Urinary bladder (tissue), 4 donors: ENCODE results near the gene RAMACL. TPM values are rescaled to one million over a fixed set of nuclear protein-coding genes. Genes with fewer than 3 reads are reported as not detected.
A peak's percentile ranks its signal among the peaks of the same experiment; 100 is the strongest.
"Not testable (repeated sequence)": the region's sequence is repeated elsewhere in the genome, so short reads cannot be mapped to it uniquely, and the experiment has no call there.

Experiments used
- DNase-seq: peaks from one replicate; pipeline ENCODE4 v3.0.0-alpha.2; 2015; ENCODE audit errors: extremely low spot score
- H3K27ac ChIP-seq: one replicate; pipeline ENCODE4 v1.5.1; 2013; ENCODE audit warnings: low read depth, mild to moderate bottlenecking, moderate library complexity
- H3K36me3 ChIP-seq: one replicate; pipeline ENCODE4 v1.6.1; 2013; ENCODE audit warnings: mild to moderate bottlenecking, moderate library complexity; ENCODE audit not compliant: insufficient read depth
- H3K4me1 ChIP-seq: one replicate; pipeline ENCODE4 v1.6.1; 2013; ENCODE audit warnings: mild to moderate bottlenecking, moderate library complexity; ENCODE audit not compliant: insufficient read depth
- H3K4me3 ChIP-seq: one replicate; pipeline ENCODE4 v1.5.1; 2013; ENCODE audit warnings: low read depth, low read length
- WGBS: extraction: QIAGEN DNeasy Blood & Tissue Kit; methylation state at CpG from one replicate; pipeline ENCODE4 v1.1.7; 2013; 5-methylcytosine and 5-hydroxymethylcytosine counted together
- polyA plus RNA-seq: library from polyadenylated mRNA; stranded (reverse); fragments of 200-250 nt; gene quantifications from one replicate; pipeline ENCODE4 v1.2.3, GENCODE V29; 2013
- total RNA-seq: library from RNA; depleted of rRNA; stranded (reverse); fragments of >200 nt; gene quantifications from one replicate; pipeline ENCODE4 v1.2.3, GENCODE V29; 2014
- donor health status: healthy with polysubstance abuse.
- donor health status: healthy.

The RAMACL gene
- total and polyA plus RNA-seq, 2 donors = 0.37 to 6.0 TPM

DNA sequence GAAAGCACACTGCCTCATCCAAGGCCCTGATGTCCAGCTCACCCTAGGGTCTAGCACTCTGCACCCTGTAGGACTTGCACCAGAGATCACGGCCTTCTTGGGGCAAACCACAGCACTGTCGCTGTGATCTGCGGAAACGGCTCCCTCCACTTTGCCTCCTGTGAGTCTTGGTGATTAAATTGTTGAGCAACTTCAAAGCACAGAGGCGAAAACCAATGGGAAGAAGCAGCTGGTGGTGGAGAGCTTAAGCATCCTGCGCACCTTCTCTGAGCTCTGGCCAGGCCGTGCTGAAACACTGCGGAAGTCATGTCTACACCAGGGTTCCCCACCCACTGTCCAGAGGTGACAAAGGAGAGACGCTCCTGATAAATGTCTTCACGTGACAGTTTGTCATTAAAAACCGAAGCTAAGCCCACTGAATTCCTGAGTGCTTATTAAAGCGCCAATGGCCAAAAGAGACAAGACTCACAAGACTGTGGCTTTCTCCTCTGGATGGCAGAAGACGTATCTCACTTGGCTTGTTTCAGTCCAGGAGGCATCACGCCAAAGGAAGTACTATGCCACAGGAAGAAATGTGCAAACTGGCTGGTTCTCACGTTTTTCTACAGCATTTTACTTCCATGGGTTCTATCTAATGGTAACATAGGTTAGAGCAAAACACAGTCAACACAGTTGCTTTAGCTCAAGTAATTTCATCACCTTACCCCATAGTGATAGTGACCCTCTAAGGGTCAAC, 3.1 kb downstream of the RAMACL start:
- H3K4me3 ChIP-seq = no peak overlapping the region
- DNase-seq = no peak
- no peaks in the 10 kb centered on the region for H3K4me1 ChIP-seq
- no peak overlapping the region for H3K27ac ChIP-seq
- WGBS = 91% methylated on average over 15 of the region's 15 CpGs
- H3K36me3 ChIP-seq = no peaks in the 10 kb centered on the region

DNA sequence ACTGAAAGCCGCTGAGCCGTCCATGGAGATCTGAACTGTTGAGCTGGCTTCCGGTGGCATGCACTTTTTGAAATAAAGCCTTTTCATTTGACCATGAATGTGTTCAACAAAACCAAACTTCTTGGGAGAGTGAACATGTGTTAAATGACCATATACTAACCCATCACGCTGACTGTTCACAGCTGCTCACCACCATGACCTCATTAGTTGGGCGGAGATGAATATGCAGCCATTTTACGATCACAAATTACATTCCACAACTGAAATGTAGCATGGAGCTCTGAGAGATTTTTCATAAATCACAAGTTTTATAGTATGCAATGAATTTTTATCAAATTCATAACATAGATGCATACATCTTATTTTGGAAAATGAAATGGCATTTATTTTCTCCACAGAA, 4.2 kb downstream of the RAMACL start:
- no peaks in the 10 kb centered on the region for H3K36me3 ChIP-seq
- H3K4me3 ChIP-seq = no peak overlapping the region
- 68% methylated on average over 6 of the region's 6 CpGs for WGBS
- peak; percentile 66 for DNase-seq
- H3K27ac ChIP-seq = no peak overlapping the region
- no peaks in the 10 kb centered on the region for H3K4me1 ChIP-seq

GRCh38 chr6:166581801-166582200, 4.7 kb downstream of the RAMACL start:
- not testable (repeated sequence) for DNase-seq, H3K4me1 ChIP-seq, H3K4me3 ChIP-seq, H3K27ac ChIP-seq, H3K36me3 ChIP-seq
- 98% methylated on average over 8 of the region's 8 CpGs for WGBS

GRCh38 chr6:166581091-166581511, 5.4 kb downstream of the RAMACL start:
- 93% methylated on average over 11 of the region's 11 CpGs for WGBS
- DNase-seq = no peak
- no peaks in the 10 kb centered on the region for H3K36me3 ChIP-seq
- no peak overlapping the region for H3K27ac ChIP-seq
- H3K4me3 ChIP-seq = no peak overlapping the region
- no peaks in the 10 kb centered on the region for H3K4me1 ChIP-seq

DNA sequence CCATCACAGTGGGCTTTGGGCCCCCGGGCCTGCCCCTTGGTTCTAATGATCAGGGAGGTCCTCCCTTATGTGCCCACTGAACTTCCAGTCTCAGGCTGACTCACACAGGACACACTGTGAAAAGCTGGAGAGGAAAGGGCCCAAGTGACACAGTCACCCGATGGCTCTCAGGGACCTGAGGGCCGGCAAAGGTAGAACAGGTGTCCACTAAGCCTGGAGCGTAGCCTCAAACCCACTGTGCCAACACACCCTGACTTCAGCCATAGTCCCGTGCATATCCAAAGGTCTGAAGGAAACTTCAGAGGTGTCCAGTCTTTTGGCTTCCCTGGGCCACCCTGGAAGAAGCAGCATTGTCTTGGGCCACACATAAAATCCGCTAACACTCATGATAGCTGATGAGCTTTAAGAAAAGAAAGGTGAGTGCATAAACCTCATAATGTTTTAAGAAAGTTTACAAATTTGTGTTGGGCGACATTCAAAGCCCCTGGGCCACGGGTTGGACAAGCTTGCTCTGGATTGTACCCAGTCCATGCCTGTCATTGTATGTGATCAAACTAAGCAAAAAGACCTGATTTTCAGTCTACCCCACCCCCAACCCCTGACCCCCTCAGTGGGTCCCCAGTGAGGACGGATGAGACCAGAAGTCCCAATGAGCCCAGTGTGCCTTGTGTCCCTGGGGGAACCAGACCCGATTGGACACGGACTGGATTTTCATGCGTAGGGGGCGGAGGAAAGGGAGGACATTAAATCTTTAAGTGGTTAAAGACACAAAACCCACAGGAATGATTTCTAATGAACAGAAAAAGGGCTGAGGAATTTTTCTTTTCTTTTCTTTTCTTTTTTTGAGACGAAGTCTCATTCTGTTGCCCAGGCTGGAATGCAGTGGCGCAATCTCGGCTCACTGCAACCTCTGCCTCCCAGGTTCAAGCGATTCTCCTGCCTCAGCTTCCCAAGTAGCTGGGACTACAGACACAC, 6.1 kb downstream of the RAMACL start:
- no peak overlapping the region for H3K4me3 ChIP-seq
- no peaks in the 10 kb centered on the region for H3K36me3 ChIP-seq
- no peak overlapping the region for H3K27ac ChIP-seq
- DNase-seq = no peak
- WGBS = 92% methylated on average over 17 of the region's 17 CpGs
- H3K4me1 ChIP-seq = no peaks in the 10 kb centered on the region

DNA sequence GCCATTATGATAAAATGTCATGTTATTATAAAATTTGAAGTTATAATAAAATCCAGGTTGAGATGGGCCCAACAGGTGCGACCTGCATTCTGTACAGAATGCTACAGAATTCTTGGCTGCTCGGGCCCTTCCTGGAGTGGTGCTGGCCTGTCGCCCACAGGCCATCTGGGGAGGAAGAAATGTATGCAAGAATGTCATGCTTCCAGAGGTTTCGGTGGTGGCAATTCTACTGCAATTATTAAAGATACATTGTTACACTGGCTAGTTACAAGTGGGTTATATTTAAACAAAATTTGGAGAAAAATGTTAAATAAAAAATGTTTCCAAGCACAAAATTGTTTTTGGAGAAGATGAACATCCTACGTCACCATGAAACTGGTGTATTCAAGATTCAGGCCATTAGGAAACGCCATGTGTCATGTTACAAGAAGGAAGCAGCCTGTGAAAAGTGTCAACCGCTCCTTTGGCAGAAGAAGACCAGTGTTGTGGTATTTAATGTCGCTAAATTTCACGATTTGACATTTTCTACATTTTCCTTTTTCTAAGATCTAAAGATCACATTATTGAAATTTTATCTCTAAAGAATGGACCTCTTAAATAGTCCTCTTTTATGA, 7.1 kb downstream of the RAMACL start:
- 75% methylated on average over 9 of the region's 9 CpGs for WGBS
- DNase-seq = no peak
- H3K4me1 ChIP-seq = no peaks in the 10 kb centered on the region
- no peak overlapping the region for H3K4me3 ChIP-seq
- H3K27ac ChIP-seq = no peak overlapping the region
- H3K36me3 ChIP-seq = no peaks in the 10 kb centered on the region

DNA sequence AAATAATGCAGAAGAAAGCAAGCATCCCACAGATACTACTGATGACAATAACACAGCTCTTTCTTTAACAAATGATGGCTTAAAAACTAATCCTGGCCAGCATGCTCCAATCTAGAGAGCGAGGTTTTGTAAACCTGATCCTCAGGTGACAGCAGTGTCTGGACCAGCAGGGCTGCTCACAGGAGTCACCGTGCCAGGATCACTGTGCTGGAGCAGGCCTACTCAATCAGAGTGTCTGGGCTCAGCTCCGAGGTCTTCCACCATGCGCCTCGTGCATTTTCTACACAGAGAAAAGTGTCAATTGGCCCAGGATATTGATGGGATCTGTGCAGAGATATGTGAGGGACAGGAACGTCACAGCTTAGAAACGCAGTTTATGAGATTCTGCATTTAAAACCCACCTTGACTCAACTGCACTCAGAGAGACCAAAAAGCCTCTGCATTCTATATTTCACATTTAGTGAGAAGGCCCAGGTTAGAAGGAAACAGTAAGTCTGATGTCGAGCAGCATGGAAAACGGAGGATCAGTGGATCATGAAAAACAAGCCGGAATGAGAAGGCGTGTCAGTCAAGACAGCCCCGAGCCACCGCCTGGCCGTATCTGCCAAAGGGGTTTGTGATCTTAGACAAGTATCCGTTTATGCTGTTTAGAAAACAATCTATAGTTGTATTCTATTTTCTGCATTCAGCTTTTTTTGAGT, 7.8 kb downstream of the RAMACL start:
- H3K4me1 ChIP-seq = no peaks in the 10 kb centered on the region
- H3K27ac ChIP-seq = no peak overlapping the region
- H3K4me3 ChIP-seq = no peak overlapping the region
- DNase-seq = no peak
- H3K36me3 ChIP-seq = no peaks in the 10 kb centered on the region
- WGBS = 88% methylated on average over 15 of the region's 15 CpGs

- Histone ChIP-seq H3K4me1 (no peaks in the 10 kb centered on the region), H3K27ac (no peak overlapping the region), H3K36me3 (no peaks in the 10 kb centered on the region), H3K4me3 (no peak overlapping the region)
- 55% methylated on average over 11 of the region's 11 CpGs for WGBS
- no peak for DNase-seq
Measured at GRCh38 chr6:166575205-166575604, 11.3 kb downstream of the RAMACL start.

GRCh38 chr6:166573511-166574216, 12.8 kb downstream of the RAMACL start:
- no peak for DNase-seq
- H3K27ac ChIP-seq = no peak overlapping the region
- no peaks in the 10 kb centered on the region for H3K36me3 ChIP-seq
- H3K4me3 ChIP-seq = no peak overlapping the region
- no peaks in the 10 kb centered on the region for H3K4me1 ChIP-seq
- 86% methylated on average over 18 of the region's 18 CpGs for WGBS

- WGBS = 77% methylated on average over 18 of the region's 18 CpGs
- Histone ChIP-seq H3K4me1 (no peaks in the 10 kb centered on the region), H3K27ac (peak overlapping the region; percentile 78), H3K4me3 (no peak overlapping the region), H3K36me3 (no peaks in the 10 kb centered on the region)
- no peak for DNase-seq
Measured at GRCh38 chr6:166572370-166573261, 13.9 kb downstream of the RAMACL start.

GRCh38 chr6:166570929-166571713, 15.4 kb downstream of the RAMACL start:
- H3K36me3 ChIP-seq = no peaks in the 10 kb centered on the region
- no peak for DNase-seq
- 78% methylated on average over 22 of the region's 22 CpGs for WGBS
- no peak overlapping the region for H3K4me3 ChIP-seq
- no peaks in the 10 kb centered on the region for H3K4me1 ChIP-seq
- H3K27ac ChIP-seq = peak overlapping the region; percentile 40
